OCI-LY1 (cell line): ENCODE results near the gene CCAR1.

Experiments used
- H2AFZ ChIP-seq: fragments of 200-600 bp; sonication (generic), shearing (Covaris generic); 2 replicates; pipeline ENCODE4 v1.6.0; 2014; ENCODE audit warnings: antibody characterized with exemption, mild to moderate bottlenecking, low read length
- H3F3A ChIP-seq: fragments of 200-600 bp; sonication (generic), shearing (Covaris generic); 2 replicates; pipeline ENCODE4 v1.6.0; 2014; ENCODE audit warnings: mild to moderate bottlenecking, antibody characterized with exemption, low read length, moderate library complexity; ENCODE audit not compliant: insufficient read depth
- H3K27ac ChIP-seq: fragments of 200-600 bp; sonication (generic); 2 replicates; pipeline ENCODE4 v1.5.1; 2014; ENCODE audit warnings: low read length, mixed run types, mild to moderate bottlenecking, low read depth; ENCODE audit not compliant: poor library complexity, severe bottlenecking
- H3K27me3 ChIP-seq: fragments of 200-600 bp; sonication (generic); 2 replicates; pipeline ENCODE4 v1.6.0; 2014; ENCODE audit warnings: antibody characterized with exemption, mild to moderate bottlenecking, low read length, moderate library complexity; ENCODE audit not compliant: insufficient read depth
- H3K36me3 ChIP-seq: fragments of 200-600 bp; sonication (generic); 2 replicates; pipeline ENCODE4 v1.6.1; 2014; ENCODE audit warnings: mild to moderate bottlenecking, antibody characterized with exemption, low read length, moderate library complexity, mixed read lengths; ENCODE audit not compliant: insufficient read depth
- H3K4me1 ChIP-seq: fragments of 200-600 bp; sonication (generic); 2 replicates; pipeline ENCODE4 v1.5.1; 2014; ENCODE audit warnings: mild to moderate bottlenecking, low read length, moderate library complexity; ENCODE audit not compliant: insufficient read depth, severe bottlenecking
- H3K4me2 ChIP-seq: fragments of 200-600 bp; sonication (generic), shearing (Covaris generic); 2 replicates; pipeline ENCODE4 v1.6.1; 2014; ENCODE audit warnings: low read length
- H3K4me3 ChIP-seq: fragments of 200-600 bp; sonication (generic); 2 replicates; pipeline ENCODE4 v1.5.1; 2014; ENCODE audit warnings: low read length, low read depth, mild to moderate bottlenecking, mixed read lengths; ENCODE audit not compliant: poor library complexity, severe bottlenecking
- H3K79me2 ChIP-seq: fragments of 200-600 bp; shearing (Covaris generic); 2 replicates; pipeline ENCODE4 v1.6.1; 2016; ENCODE audit warnings: mixed run types, low read length, mixed read lengths; ENCODE audit not compliant: insufficient read depth
- H3K9ac ChIP-seq: fragments of 200-600 bp; sonication (generic), shearing (Covaris generic); 2 replicates; pipeline ENCODE4 v1.6.1; 2014; ENCODE audit warnings: mild to moderate bottlenecking, low read length, mixed read lengths
- H3K9me2 ChIP-seq: fragments of 200-600 bp; sonication (generic), shearing (Covaris generic); 2 replicates; pipeline ENCODE4 v1.6.1; 2014; ENCODE audit warnings: low read depth, mild to moderate bottlenecking, low read length, mixed read lengths
- H3K9me3 ChIP-seq: fragments of 200-600 bp; shearing (Covaris generic); 2 replicates; pipeline ENCODE4 v1.6.1; 2014; ENCODE audit warnings: low read length, mixed read lengths
- H4K20me1 ChIP-seq: fragments of 200-600 bp; sonication (generic), shearing (Covaris generic); 2 replicates; pipeline ENCODE4 v1.6.0; 2016; ENCODE audit warnings: mild to moderate bottlenecking, low read length; ENCODE audit not compliant: insufficient read depth
- CTCF ChIP-seq: fragments of 200-600 bp; sonication (generic), shearing (Covaris generic); IDR thresholded peaks from 2 replicates; pipeline ENCODE4 v1.5.1; 2017; ENCODE audit warnings: mild to moderate bottlenecking, antibody characterized with exemption, low read length, moderate library complexity, mixed read lengths
- EZH2 ChIP-seq: fragments of 200-600 bp; sonication (generic), shearing (Covaris generic); IDR thresholded peaks from 2 replicates; pipeline ENCODE4 v1.8.0; 2017; ENCODE audit warnings: borderline replicate concordance, mixed run types, mild to moderate bottlenecking, antibody characterized with exemption, low read length, moderate library complexity, mixed read lengths

The CCAR1 gene

GRCh38 chr10:68781613-68782574, 60.9 kb downstream of the CCAR1 start:
- no peak overlapping the region for H3K4me2 ChIP-seq
- peaks cover 73% of the 10 kb centered on the region for H3K36me3 ChIP-seq
- no peak overlapping the region for H3K4me3 ChIP-seq
- no peaks in the 10 kb centered on the region for H3K9me3 ChIP-seq
- H3K9ac ChIP-seq, result no peak overlapping the region
- peaks cover 7% of the 10 kb centered on the region for H3K4me1 ChIP-seq
- H3K79me2 ChIP-seq, result no peaks in the 10 kb centered on the region
- H3F3A ChIP-seq, result no peaks in the 10 kb centered on the region
- no peaks in the 10 kb centered on the region for H3K27me3 ChIP-seq
- H3K27ac ChIP-seq, result peak overlapping the region; percentile 50
- no peaks in the 10 kb centered on the region for H4K20me1 ChIP-seq
- H2AFZ ChIP-seq, result no peak overlapping the region
- no peaks in the 10 kb centered on the region for H3K9me2 ChIP-seq
- no peak for TF ChIP-seq EZH2

- Histone ChIP-seq H3K4me2 (no peak overlapping the region), H3K36me3 (peaks cover 73% of the 10 kb centered on the region), H3K9me3 (no peaks in the 10 kb centered on the region), H3K27me3 (no peaks in the 10 kb centered on the region), H3K9me2 (no peaks in the 10 kb centered on the region), H2AFZ (no peak overlapping the region), H3K9ac (no peak overlapping the region), H3K27ac (no peak overlapping the region), H3K79me2 (no peaks in the 10 kb centered on the region), H3F3A (no peaks in the 10 kb centered on the region), H3K4me1 (peaks cover 7% of the 10 kb centered on the region), H4K20me1 (no peaks in the 10 kb centered on the region), H3K4me3 (no peak overlapping the region)
- no peak for TF ChIP-seq EZH2
- TF ChIP-seq CTCF, result no peak
These were observed 63.4 kb downstream of the CCAR1 start for GRCh38 chr10:68784476-68784875.

GRCh38 chr10:68787813-68788212, 66.8 kb downstream of the CCAR1 start:
- Histone ChIP-seq H3K4me2 (no peak overlapping the region), H3K9me3 (no peaks in the 10 kb centered on the region), H3K9ac (no peak overlapping the region), H3K27ac (no peak overlapping the region), H3K27me3 (no peaks in the 10 kb centered on the region), H3K79me2 (no peaks in the 10 kb centered on the region), H3K4me1 (no peaks in the 10 kb centered on the region), H3K4me3 (no peak overlapping the region), H2AFZ (no peak overlapping the region), H4K20me1 (no peaks in the 10 kb centered on the region), H3F3A (no peaks in the 10 kb centered on the region), H3K9me2 (no peaks in the 10 kb centered on the region), H3K36me3 (peaks cover 81% of the 10 kb centered on the region)
- TF ChIP-seq EZH2 (no peak), CTCF (no peak)
